Suppressor macrophage (primary cell): Measurements from ENCODE around the gene ADAMTSL1.

Experiments used
- DNase-seq, 4 experiments: peaks; one replicate each; pipeline ENCODE4 v3.0.0-alpha.2; 2020 to 2022

ADAMTSL1 gene

GRCh38 chr9:18783909-18784308 lies 310.0 kb downstream of the ADAMTSL1 start:
- no peak for DNase-seq

DNA sequence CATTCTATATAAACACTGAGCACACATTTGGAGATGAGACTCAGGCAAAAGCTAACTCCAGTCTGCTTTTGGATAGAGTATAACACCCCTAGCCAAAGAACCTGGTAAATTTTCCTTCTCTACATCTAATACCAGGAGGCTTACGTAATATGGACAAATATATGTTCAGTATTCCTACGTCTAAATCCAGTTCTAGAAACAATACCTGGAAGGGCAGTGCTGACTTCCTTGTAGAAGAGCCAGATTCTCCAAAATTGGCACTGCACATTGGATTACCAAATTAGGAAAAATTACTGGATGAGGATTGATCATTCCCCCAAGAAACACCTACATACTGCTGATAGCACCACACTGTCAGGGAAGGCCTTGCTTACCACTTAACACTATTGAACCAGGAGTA lies 311.7 kb downstream of the ADAMTSL1 start:
- DNase-seq, result no peak

DNA sequence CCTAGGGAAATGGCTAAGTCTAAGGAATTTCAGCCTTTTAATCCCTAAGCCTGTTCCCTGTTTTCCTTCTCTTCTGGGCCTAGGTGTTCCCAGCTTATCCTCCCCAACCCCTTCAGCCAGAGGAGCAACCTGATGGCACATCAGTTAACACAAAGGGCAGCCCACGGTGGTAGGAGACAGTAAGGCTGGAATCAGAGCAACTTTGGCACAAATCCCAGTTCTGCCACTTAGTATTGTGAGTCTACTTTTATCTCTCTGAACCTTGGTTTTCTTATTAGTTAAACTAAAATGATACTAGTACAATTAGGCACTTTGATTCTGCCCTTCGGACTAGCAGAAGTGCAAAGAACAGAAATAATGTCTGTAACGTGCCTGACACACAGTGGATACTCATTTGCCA lies 312.2 kb downstream of the ADAMTSL1 start:
- DNase-seq, result no peak

DNA sequence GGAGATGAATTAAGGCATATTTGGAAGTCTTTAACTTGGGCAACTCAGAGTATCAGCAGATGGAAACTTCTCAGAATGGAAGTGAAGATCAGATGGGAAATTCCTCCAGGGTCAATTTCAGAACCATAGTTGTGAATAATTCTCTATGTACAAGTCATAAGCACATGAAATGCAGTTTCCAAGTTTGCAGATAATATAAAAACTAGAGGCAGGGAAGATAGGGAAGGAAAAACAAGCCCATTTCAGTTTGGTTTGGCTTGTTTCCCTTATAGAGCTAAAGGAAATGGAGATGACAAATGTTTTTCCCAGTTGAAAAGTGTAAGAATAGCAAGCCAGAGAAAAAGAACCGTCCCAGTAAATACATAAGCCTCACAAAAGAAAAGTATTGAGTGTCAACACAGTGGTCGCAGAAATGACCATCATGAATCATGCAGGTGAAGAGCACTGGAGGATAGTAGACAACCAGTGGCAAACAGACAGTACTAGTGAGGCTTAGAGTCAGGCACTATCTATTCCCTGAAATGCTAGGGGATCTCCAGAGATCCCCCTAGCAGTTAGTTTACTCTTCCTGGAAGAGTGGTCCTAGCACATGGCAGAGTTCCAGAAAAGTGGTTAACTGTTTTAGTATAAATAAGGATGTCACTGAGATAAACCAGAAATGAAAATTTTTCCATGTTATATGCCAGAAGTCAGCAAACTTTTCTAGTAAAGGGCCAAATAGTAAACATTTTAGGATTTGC lies 313.1 kb downstream of the ADAMTSL1 start:
- DNase-seq, result no peak

DNA sequence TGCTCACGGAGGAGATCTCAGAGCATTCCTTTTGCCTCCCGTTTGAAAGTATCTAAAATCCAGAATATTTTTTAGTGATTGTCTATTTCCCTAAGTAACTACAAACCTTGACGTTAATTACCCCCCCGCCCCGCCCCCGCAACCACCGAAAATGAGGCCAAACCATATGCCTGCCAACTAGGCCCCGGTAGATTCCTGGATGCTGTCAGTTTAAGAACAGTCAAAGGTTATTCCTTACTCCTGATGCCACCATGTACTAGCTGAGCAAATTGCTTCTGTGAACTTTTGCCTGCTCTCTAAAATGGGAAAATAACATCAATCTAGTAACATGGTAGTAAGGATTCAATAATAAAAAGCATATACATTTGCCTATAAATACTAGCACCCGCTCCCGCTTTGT lies 314.3 kb downstream of the ADAMTSL1 start:
- DNase-seq, result no peak

DNA sequence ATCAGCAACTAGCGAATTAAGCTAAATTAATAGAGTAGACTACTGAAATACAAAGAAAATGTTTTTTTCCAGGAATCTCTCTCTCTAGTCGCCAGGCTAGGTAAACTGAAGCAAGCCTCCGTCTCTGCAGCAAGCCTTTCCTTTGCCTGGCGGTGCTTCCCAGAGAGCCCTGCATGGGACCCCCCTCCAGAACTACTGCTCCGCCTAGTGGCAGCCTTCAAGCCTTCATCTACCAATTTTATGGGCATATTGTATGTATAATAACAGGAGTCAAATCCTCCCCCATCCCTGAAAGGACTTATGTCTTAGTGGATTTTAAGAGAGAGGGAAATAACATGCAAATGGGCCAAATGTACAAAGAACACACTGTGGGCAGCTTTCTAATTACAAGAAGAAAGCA lies 317.1 kb downstream of the ADAMTSL1 start:
- DNase-seq, result no peak

DNA sequence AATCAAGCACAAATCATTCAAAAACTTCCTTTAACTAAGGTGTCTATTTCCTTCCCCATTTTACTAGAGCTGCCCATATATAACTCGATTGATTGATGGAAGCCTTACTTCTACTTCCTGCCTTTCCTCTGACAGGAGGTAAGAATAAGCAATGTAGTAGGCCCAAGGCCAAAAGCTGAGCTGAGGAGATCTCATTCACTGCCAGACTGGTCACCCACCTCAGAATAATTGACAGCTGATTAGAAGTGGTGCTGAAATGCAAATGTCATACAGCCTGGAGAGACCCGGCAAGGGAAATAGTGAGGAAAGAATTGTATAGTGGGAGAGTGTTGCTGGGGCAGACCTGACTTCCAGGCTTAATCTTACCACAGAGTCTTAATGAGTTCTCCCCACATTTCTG lies 319.2 kb downstream of the ADAMTSL1 start:
- no peak for DNase-seq

- no peak for DNase-seq
Measured at GRCh38 chr9:18795947-18796671, 322.2 kb downstream of the ADAMTSL1 start.

GRCh38 chr9:18796696-18797270 lies 322.8 kb downstream of the ADAMTSL1 start:
- no peak for DNase-seq

GRCh38 chr9:18798106-18798505 lies 324.2 kb downstream of the ADAMTSL1 start:
- DNase-seq, result no peak

DNA sequence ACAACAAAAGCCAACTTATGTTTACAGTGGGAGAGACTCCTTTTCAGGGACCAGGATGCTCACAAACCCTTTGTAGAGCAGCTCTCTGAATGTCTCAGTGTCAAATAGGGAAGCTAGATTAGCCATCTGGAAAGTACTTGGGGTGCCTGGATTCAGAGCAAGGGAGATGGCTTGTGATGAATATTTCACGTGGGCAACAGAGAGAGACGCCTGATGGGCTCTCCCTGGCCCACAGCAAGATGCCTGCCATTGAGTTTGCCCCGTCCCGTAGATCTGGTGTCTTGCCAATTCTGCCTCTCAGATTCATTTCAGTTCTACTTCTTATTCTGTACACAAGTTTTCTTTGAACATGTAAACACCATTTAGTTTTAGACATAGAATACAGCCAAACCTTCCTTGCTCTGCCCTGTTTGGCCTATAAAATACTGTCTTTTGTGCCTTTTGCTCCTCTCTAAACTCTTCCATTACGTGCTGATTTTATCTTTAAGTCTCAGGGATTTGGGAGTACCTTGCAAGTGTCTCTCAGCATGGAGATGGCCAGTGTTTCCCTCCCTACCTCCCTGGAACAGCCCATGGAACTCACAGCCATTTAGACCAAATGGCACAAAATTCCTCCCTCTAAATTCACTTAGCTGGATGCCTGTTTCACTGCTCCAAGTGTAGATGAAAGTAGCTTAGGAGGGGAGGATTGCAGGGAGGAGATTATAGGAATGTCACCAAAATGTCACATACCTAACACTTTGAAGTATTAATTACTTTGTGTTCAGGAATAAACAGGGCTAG lies 324.7 kb downstream of the ADAMTSL1 start:
- no peak for DNase-seq

DNA sequence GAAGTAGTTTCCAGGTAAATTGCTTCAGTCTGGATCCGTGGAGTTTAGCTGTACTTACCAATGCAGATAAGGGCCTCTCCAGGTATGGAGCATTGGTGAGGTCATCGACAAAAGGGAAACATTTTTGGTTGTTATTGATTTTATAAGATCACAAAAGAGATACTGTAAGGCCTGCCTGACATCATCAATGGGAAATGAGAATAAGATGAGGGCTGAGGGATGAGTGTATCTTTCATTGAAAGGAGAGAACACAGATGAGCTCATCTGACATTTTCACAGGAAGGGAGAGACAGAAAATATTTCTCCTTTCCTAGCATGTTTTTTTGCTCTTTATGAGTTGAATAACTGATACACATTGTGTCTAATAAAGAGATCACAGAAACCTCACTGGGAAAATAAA lies 325.5 kb downstream of the ADAMTSL1 start:
- DNase-seq, result no peak

DNA sequence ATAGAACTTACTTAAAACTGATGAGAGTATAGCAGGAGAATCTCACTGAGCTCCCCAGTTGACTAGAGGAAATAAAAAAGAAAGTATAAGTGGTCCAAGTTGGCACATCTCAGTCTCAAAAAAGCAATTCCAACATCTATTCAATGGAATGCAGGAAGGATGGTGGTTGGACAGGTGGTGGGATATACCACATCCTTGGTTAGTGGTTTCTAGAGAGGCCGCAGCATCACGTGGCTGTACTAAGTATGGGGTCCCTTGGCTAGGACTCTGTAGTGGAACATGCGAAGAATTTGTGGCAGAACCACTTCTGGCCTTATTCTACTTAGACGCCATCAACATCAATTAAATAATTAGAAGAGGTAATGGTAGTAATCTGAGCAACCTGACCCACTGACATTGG lies 326.6 kb downstream of the ADAMTSL1 start:
- DNase-seq, result no peak

- no peak for DNase-seq
Measured at GRCh38 chr9:18805386-18805785, 331.4 kb downstream of the ADAMTSL1 start.

DNA sequence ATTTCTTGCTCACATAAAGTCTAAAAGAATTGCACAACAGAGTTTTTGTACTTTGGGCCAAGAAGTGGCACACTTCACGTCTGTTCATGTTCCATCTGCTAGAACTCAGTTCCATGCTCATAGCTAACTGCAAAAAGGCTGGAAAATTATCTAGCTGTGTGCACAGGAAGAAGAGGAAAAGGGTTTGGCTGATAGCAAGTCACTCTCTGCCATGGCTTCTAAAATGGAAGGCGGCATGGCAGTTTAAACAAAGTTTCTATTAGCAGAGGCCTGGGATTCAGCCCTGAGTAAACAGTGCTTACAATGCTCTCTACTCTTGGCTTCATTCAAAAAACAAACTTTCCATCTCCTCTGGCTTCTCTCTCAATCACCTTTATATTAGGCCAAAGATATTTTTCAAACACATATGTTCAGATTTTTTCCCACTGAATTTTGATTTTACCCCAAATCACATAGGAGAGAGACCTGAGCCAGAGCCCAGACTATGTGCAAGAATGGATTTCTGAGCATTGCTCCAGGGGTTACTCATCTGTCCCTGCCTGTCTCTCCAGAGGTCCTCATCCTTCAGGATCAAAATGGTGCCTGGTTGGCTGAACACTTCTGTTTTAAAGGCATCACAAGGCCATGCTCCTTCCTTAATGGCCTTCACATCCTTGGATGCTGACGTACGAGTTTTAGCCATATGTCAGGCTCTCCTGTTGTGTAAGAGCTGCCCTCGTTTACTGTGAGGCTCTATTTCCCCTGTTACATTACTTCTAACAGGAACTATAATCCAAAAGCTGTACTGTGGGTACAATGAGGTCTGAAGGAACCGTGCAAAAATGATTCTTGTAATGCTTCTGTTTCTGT lies 332.5 kb downstream of the ADAMTSL1 start:
- no peak for DNase-seq

GRCh38 chr9:18810581-18810980 lies 336.6 kb downstream of the ADAMTSL1 start:
- no peak for DNase-seq

DNA sequence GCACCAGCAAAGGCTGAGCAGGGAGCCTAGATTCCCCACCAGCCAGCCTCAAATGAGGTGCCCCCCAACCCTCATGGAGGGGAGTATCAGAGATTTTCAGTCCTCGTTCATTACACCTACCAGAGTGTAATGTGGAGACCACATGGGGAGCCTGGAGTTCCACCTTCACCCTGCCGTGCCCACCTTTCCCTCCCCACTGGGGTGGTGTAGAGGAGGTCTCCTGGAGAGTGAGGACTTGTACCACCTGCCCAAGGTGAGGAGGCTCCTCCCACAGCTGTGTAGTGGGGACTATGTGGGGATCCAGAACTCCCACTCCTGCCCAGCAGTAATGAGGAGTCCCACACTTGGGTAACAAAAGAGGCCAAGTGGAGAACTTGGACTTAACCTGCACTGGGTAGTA lies 337.2 kb downstream of the ADAMTSL1 start:
- no peak for DNase-seq

DNA sequence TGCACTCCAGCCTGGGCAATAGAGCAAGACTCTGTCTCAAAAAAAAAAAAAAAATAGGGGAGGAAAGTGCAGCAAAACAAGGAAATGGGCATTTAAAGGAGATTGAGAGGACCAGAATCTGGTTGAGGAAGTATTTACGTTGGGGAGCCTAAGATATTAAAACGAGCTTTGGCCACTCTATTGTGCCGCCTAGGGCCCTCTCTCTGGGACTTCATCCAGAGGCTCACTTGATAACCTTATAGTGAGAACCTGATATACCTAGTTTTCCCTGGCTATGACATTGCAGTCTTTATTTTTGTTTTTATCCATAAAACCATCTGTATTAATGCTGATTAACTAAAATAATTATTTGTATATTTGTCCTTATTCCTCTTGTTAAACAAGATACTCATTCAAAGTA lies 345.5 kb downstream of the ADAMTSL1 start:
- no peak for DNase-seq

- no peak for DNase-seq
Measured at GRCh38 chr9:18820566-18821095, 346.7 kb downstream of the ADAMTSL1 start.

DNA sequence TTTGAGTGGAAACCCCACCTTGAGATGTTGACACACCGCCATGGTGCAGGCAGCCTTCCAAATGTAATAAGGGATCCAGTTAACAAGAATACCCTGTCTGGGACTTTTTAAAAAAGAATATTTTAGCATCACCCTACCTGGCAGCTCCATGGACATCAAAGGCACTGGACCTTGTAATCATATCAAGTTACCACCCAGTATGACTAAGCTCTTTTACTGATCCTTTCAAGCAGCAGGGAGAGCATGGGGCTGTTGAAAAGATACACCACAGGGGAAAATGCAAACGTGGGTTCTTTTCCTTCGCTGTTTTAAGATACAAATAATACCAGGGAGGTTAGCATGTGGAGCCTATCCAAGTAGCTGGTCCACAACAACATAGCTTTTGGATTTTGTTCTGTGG lies 347.8 kb downstream of the ADAMTSL1 start:
- DNase-seq, result no peak

- DNase-seq, result no peak
Measured at GRCh38 chr9:18822850-18823249, 348.9 kb downstream of the ADAMTSL1 start.

DNA sequence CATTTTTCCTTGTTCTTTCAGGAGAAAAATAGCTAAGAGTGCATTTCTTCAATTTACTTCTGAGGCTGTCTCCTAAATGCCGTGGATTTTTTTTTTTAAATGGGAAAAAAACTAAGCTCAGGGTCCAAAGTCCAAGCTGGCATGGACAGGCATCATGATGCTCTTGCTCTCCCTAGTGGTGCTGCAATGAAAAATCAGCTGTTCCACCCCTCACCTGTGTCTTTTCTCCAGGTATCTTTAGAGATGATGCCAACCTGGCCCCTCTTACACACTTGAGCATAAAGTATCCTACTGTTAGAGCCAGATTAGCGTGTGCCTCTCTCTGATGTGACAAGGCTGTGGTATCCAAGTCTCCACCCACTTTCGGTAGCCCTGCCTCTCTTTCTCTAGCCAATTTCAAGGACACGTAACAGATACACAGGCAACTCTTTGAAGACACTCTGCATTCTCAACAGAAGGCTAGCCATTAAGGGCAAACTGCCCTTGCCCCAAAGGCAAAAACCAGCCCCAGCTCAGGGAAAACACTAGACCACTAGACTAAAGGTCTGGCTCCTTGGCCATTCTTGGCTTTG lies 350.2 kb downstream of the ADAMTSL1 start:
- no peak for DNase-seq
